ENCODE data around the gene REEP6. TPM values are rescaled to one million over a fixed set of nuclear protein-coding genes. Genes with fewer than 3 reads are reported as not detected.
"Not testable (repeated sequence)": the region's sequence is repeated elsewhere in the genome, so short reads cannot be mapped to it uniquely, and the experiment has no call there.

The REEP6 gene
- total RNA-seq, 4 donors from 2014 or later: 1.1 to 2.3 (median 1.5) TPM

GRCh38 chr19:1518471-1518870 is 27.5 kb downstream of the REEP6 start:
- intact Hi-C loops (cut with DNase I; ENCODE audit: low total_unique reads): no loop called here
- peaks cover 3 to 14% of the 10 kb centered on the region in 2 donors for H3K4me1 ChIP-seq
- in situ Hi-C loops (cut with MboI; ENCODE audit: low sequenced_read_pairs in 4 of 4): no loop called here
- TF ChIP-seq POLR2A (IDR thresholded peaks at IDR 0.05) (no peak), CTCF (IDR thresholded peaks at IDR 0.05 in 4 of 5, conservative IDR thresholded peaks at IDR 0.05 in 1 of 5) (no peak)
- H3K36me3 ChIP-seq: no peaks in the 10 kb centered on the region
- no peak overlapping the region for H3K27ac ChIP-seq
- ATAC-seq (no peak), DNase-seq (no peak)
- no peak overlapping the region for H3K4me3 ChIP-seq
- no peaks in the 10 kb centered on the region for H3K9me3 ChIP-seq
- peaks cover 0 to 6% (median 5%) of the 10 kb centered on the region in 3 donors for H3K27me3 ChIP-seq

DNA sequence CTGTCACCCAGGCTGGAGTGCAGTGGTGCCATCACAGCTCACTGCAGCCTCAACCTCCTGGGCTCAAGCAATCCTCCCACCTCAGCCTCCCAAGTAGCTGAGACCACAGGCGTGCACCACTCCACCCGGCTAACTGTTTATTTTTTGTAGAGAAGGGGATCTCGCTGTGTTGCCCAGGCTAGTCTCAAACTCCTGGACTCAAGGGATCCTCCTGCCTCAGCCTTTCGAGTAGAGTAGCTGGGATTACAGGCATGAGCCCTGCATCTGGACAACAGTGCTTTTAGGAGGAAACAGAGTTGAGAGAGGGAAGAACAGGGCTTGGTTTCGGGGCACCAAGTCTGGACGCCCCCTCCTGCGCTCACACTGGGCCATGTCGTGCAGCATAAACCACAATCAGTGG is 28.8 kb downstream of the REEP6 start:
- ATAC-seq; H3K4me1 ChIP-seq; H3K9me3 ChIP-seq; in situ Hi-C loops (cut with MboI; ENCODE audit: low sequenced_read_pairs in 4 of 4); intact Hi-C loops (cut with DNase I; ENCODE audit: low total_unique reads); DNase-seq; H3K27ac ChIP-seq; H3K4me3 ChIP-seq; H3K36me3 ChIP-seq: not testable (repeated sequence)
- H3K27me3 ChIP-seq: peaks cover 6 to 14% (median 12%) of the 10 kb centered on the region in 3 donors

DNA sequence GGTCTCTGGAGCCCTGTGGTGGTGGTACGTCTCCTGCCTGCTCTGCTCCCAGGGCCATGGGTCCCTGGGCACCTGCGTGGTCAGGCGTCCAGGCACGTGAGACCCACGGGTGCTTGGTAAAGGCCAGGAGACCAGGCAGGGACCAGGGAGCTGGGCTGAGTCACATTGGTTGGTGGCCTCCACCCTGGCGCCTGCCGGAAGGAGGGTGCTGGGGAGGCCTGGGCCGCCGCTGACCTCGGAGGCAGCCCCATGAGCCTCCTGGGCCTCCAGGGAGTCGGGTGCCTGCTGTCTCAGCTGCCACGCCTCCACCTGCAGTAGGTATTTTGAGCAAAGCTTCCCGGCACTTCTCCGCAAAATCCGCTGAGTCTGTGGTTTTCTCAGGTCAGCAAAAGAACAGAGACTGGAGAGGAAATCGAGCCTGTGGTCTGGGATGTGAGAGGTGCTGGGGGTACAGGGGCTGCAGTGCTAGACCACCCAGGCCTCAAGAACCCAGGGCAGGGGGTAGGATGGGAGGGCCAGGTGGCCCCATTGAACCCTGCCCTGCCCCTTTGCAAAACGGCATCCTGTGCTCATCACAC is 29.3 kb downstream of the REEP6 start:
- Histone ChIP-seq H3K27me3 (peaks cover 11 to 19% (median 17%) of the 10 kb centered on the region in 3 donors), H3K9me3 (no peaks in the 10 kb centered on the region), H3K27ac (no peak overlapping the region), H3K4me1 (no peaks in the 10 kb centered on the region), H3K4me3 (no peak overlapping the region), H3K36me3 (no peaks in the 10 kb centered on the region)
- intact Hi-C loops (cut with DNase I; ENCODE audit: low total_unique reads) (no loop called here), in situ Hi-C loops (cut with MboI; ENCODE audit: low sequenced_read_pairs in 4 of 4) (no loop called here)
- TF ChIP-seq CTCF (IDR thresholded peaks at IDR 0.05 in 4 of 5, conservative IDR thresholded peaks at IDR 0.05 in 1 of 5) (no peak), POLR2A (IDR thresholded peaks at IDR 0.05) (no peak)
- DNase-seq (no peak), ATAC-seq (no peak)

GRCh38 chr19:1521636-1522035 is 30.7 kb downstream of the REEP6 start:
- Histone ChIP-seq H3K9me3 (no peaks in the 10 kb centered on the region), H3K36me3 (no peaks in the 10 kb centered on the region), H3K27me3 (peaks cover 23 to 31% (median 30%) of the 10 kb centered on the region in 3 donors), H3K4me3 (no peak overlapping the region), H3K27ac (no peak overlapping the region), H3K4me1 (no peaks in the 10 kb centered on the region)
- TF ChIP-seq POLR2A (IDR thresholded peaks at IDR 0.05): no peak
- no peak for TF ChIP-seq CTCF (IDR thresholded peaks at IDR 0.05 in 4 of 5, conservative IDR thresholded peaks at IDR 0.05 in 1 of 5)
- DNase-seq (no peak), ATAC-seq (no peak)
- in situ Hi-C loops (cut with MboI; ENCODE audit: low sequenced_read_pairs in 4 of 4): no loop called here
- intact Hi-C loops (cut with DNase I; ENCODE audit: low total_unique reads): no loop called here

DNA sequence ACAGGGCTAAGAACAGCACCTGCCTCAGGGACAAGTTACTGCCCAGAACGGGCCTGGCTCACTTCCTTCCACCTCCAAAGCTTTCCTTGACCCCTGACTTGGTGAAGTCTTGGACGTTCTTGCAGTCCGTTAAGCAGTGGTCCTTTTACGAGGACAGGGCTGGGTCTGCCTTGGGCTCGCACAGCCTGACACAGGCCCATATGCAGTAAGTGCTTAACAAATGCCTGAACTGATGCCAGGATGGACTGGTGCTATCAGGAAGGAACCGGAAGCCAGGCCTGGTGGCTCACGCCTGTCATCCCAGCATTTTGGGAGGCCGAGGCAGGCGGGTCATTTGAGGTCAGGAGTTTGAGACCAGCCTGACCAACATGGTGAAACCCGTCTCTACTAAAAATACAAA is 31.1 kb downstream of the REEP6 start:
- DNase-seq: no peak
- no peaks in the 10 kb centered on the region for H3K4me1 ChIP-seq
- H3K27ac ChIP-seq: no peak overlapping the region
- H3K9me3 ChIP-seq: no peaks in the 10 kb centered on the region
- no peak overlapping the region for H3K4me3 ChIP-seq
- H3K27me3 ChIP-seq: peaks cover 26 to 34% (median 33%) of the 10 kb centered on the region in 3 donors
- in situ Hi-C loops (cut with MboI; ENCODE audit: low sequenced_read_pairs in 4 of 4) (no loop called here), intact Hi-C loops (cut with DNase I; ENCODE audit: low total_unique reads) (no loop called here)
- H3K36me3 ChIP-seq: no peaks in the 10 kb centered on the region
- ATAC-seq: no peak
- TF ChIP-seq CTCF (IDR thresholded peaks at IDR 0.05 in 4 of 5, conservative IDR thresholded peaks at IDR 0.05 in 1 of 5) (no peak), POLR2A (IDR thresholded peaks at IDR 0.05) (no peak)
